Muscle layer of colon (tissue), 2 donors: ENCODE measurements around the gene RHOT1.
"Not testable (repeated sequence)": the region's sequence is repeated elsewhere in the genome, so short reads cannot be mapped to it uniquely, and the experiment has no call there.

Experiments
- H3K27ac ChIP-seq: one replicate; pipeline ENCODE4 v1.7.0; 2013; ENCODE audit warnings: low read depth, mild to moderate bottlenecking, low read length, moderate library complexity
- H3K27me3 ChIP-seq, 2 donors: one replicate each; pipeline ENCODE4 v1.7.0; 2013; ENCODE audit warnings: low read length in 2 of 2, mild to moderate bottlenecking in 2 of 2; ENCODE audit not compliant: insufficient read depth in 2 of 2, control insufficient read depth in 1 of 2
- H3K36me3 ChIP-seq: one replicate; pipeline ENCODE4 v1.7.0; 2013; ENCODE audit warnings: mild to moderate bottlenecking, low read length; ENCODE audit not compliant: insufficient read depth
- H3K4me1 ChIP-seq: one replicate; pipeline ENCODE4 v1.7.0; 2013; ENCODE audit warnings: mild to moderate bottlenecking, low read length; ENCODE audit not compliant: insufficient read depth
- H3K4me3 ChIP-seq, 2 donors: one replicate each; pipeline ENCODE4 v1.7.0; 2013; ENCODE audit warnings: low read length in 2 of 2, low read depth in 1 of 2, mild to moderate bottlenecking in 1 of 2, moderate library complexity in 1 of 2
- H3K9ac ChIP-seq: one replicate; pipeline ENCODE4 v1.7.0; 2013; ENCODE audit warnings: low read length
- H3K9me3 ChIP-seq: one replicate; pipeline ENCODE4 v1.7.0; 2013; ENCODE audit warnings: mild to moderate bottlenecking, low read length
- donor health status: abdominal sarcoma.
- donor health status: Adenocarcinoma of cecum.

Gene RHOT1

GRCh38 chr17:32124985-32125847 is 17.1 kb upstream of the RHOT1 start:
- no peaks in the 10 kb centered on the region for H3K36me3 ChIP-seq
- H3K27ac ChIP-seq: no peak overlapping the region
- no peak overlapping the region for H3K4me3 ChIP-seq
- no peaks in the 10 kb centered on the region for H3K27me3 ChIP-seq
- no peaks in the 10 kb centered on the region for H3K9me3 ChIP-seq
- peaks cover 5% of the 10 kb centered on the region for H3K4me1 ChIP-seq
- H3K9ac ChIP-seq: no peak overlapping the region

- Histone ChIP-seq H3K27me3 (no peaks in the 10 kb centered on the region), H3K4me3 (no peak overlapping the region), H3K36me3 (no peaks in the 10 kb centered on the region), H3K4me1 (peaks cover 5% of the 10 kb centered on the region), H3K27ac (no peak overlapping the region), H3K9ac (no peak overlapping the region), H3K9me3 (no peaks in the 10 kb centered on the region)
Observed at GRCh38 chr17:32125848-32126153, 16.5 kb upstream of the RHOT1 start.

- no peaks in the 10 kb centered on the region for H3K9me3 ChIP-seq
- H3K27ac ChIP-seq: no peak overlapping the region
- H3K36me3 ChIP-seq: no peaks in the 10 kb centered on the region
- no peak overlapping the region for H3K9ac ChIP-seq
- peaks cover 5% of the 10 kb centered on the region for H3K4me1 ChIP-seq
- no peak overlapping the region for H3K4me3 ChIP-seq
- H3K27me3 ChIP-seq: no peaks in the 10 kb centered on the region
Observed at GRCh38 chr17:32126325-32126724, 16.0 kb upstream of the RHOT1 start.

GRCh38 chr17:32126746-32127145 is 15.6 kb upstream of the RHOT1 start:
- peak overlapping the region; percentile 83 for H3K9ac ChIP-seq
- peak overlapping the region in 1 of 2 donors; percentile 81 for H3K4me3 ChIP-seq
- no peaks in the 10 kb centered on the region for H3K27me3 ChIP-seq
- peak overlapping the region; percentile 73 for H3K27ac ChIP-seq
- H3K4me1 ChIP-seq: peaks cover 5% of the 10 kb centered on the region
- H3K36me3 ChIP-seq: no peaks in the 10 kb centered on the region
- H3K9me3 ChIP-seq: no peaks in the 10 kb centered on the region

GRCh38 chr17:32127158-32127897 is 15.0 kb upstream of the RHOT1 start:
- peak overlapping the region; percentile 83 for H3K9ac ChIP-seq

GRCh38 chr17:32128470-32128869 is 13.8 kb upstream of the RHOT1 start:
- not testable (repeated sequence) for H3K9ac ChIP-seq, H3K4me1 ChIP-seq, H3K9me3 ChIP-seq, H3K27me3 ChIP-seq, H3K36me3 ChIP-seq
- H3K27ac ChIP-seq: peak overlapping the region; percentile 23
- peak overlapping the region; percentile 22 to 81 for H3K4me3 ChIP-seq

More at GRCh38 chr17:32127158-32127897, 15.0 kb upstream of the RHOT1 start:
- H3K4me3 ChIP-seq: peak overlapping the region; percentile 22 to 81
- H3K27ac ChIP-seq: peak overlapping the region; percentile 73
- H3K27me3 ChIP-seq: no peaks in the 10 kb centered on the region
- H3K9me3 ChIP-seq: no peaks in the 10 kb centered on the region
- peaks cover 5% of the 10 kb centered on the region for H3K4me1 ChIP-seq
- H3K36me3 ChIP-seq: no peaks in the 10 kb centered on the region

- not testable (repeated sequence) for H3K36me3 ChIP-seq, H3K9ac ChIP-seq, H3K27me3 ChIP-seq, H3K4me1 ChIP-seq, H3K4me3 ChIP-seq, H3K27ac ChIP-seq, H3K9me3 ChIP-seq
Observed at GRCh38 chr17:32135497-32136117, 6.7 kb upstream of the RHOT1 start.

GRCh38 chr17:32136856-32137255 is 5.4 kb upstream of the RHOT1 start:
- Histone ChIP-seq H3K27me3 (no peaks in the 10 kb centered on the region), H3K9me3 (no peaks in the 10 kb centered on the region), H3K9ac (no peak overlapping the region), H3K27ac (no peak overlapping the region), H3K4me1 (no peaks in the 10 kb centered on the region), H3K4me3 (no peak overlapping the region), H3K36me3 (no peaks in the 10 kb centered on the region)

- H3K4me1 ChIP-seq, H3K36me3 ChIP-seq, H3K27ac ChIP-seq, H3K9ac ChIP-seq, H3K4me3 ChIP-seq, H3K27me3 ChIP-seq, H3K9me3 ChIP-seq: not testable (repeated sequence)
Observed at GRCh38 chr17:32139504-32139903, 2.8 kb upstream of the RHOT1 start.

- Histone ChIP-seq H3K36me3 (no peaks in the 10 kb centered on the region), H3K9ac (peak overlapping the region; percentile 91), H3K27ac (peak overlapping the region; percentile 94), H3K9me3 (no peaks in the 10 kb centered on the region), H3K4me3 (peak overlapping the region; percentile 80 to 98), H3K4me1 (peaks cover 5% of the 10 kb centered on the region), H3K27me3 (no peaks in the 10 kb centered on the region)
Observed at GRCh38 chr17:32141258-32141657, 1.0 kb upstream of the RHOT1 start.

- H3K4me1 ChIP-seq: peaks cover 5% of the 10 kb centered on the region
- H3K27me3 ChIP-seq: no peaks in the 10 kb centered on the region
- peak overlapping the region; percentile 80 to 98 for H3K4me3 ChIP-seq
- peak overlapping the region; percentile 91 for H3K9ac ChIP-seq
- peak overlapping the region; percentile 94 for H3K27ac ChIP-seq
- H3K36me3 ChIP-seq: no peaks in the 10 kb centered on the region
- H3K9me3 ChIP-seq: no peaks in the 10 kb centered on the region
Observed at GRCh38 chr17:32141679-32142037, 644 bp upstream of the RHOT1 start.
